NCI-H146 (cell line): ENCODE results near the gene SSRP1.

Source experiments
- DNase-seq: peaks from one replicate; lab custom pipeline; 2025; lab: John Stamatoyannopoulos, UW

The SSRP1 gene

DNA sequence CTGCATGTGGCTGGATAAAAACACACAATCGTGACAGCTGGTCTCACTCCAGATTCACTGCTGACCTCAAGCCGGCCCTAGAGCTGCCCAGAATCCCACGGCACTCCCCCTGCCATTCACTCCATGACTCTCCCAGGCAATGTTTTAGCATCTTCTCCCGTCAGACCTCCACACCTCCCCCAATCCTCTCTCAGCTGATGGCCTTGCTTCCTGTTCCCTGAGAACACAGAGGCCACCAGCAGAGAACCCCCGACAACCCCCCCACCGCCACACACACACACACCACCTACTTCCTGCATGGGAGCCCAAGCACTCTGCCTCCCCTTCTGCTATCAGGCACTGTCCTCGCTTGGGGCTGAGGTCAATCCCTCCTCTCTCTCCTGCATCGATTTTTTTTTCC is 20.2 kb downstream of the SSRP1 start:
- DNase-seq = no peak

DNA sequence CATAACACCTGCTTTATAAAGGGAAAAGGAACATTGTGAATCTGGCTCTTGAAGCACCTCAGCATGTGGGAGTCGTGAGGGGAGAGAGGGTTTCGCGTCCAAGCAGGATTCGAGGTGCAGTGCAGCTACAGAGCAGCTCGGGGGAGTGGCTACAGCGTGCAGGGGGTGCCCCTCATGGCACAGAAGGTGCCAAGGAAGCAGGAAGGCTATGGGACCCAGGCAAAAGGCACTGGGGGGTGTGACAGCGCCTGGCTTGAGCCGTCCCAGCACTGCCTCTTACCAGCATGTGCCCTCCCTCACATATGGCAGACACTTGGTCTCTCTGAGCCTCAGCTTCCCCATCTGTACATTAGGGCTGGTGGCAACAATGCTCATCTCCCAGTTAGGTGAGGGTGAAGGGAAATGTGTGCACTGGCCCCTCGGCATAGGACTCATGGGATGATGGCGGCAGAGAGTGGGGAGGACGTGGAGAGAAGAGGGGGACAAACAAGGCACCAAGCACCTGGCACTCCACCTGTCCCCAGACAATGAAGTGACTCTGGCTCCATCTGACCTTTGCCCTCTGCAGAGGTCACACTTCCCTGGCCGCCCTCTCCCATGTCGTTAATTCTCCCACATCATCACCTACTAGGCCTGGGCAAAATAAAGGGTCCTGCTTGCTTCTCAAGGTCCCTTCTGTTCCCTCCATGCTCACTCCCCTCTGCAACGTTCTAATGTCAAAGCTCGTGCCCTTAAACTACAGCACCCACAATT is 21.3 kb downstream of the SSRP1 start:
- DNase-seq = no peak

DNA sequence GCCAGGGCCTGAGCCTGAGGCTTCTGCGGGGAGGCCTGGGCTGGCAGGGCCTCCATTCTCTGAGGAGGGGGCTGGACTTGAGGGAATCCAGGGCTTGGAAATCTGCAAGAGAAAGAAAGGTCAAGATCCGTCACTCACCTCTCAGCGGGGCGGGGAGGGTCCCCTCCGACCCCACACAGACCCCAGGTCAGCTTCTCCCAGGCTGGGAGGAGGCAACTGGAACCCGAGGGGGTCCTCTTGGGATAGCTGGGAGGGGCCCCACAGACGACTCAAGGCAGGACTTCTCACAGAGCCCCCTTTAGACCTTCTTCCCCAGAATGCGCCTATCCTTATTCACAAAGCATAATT is 21.9 kb downstream of the SSRP1 start:
- no peak for DNase-seq

DNA sequence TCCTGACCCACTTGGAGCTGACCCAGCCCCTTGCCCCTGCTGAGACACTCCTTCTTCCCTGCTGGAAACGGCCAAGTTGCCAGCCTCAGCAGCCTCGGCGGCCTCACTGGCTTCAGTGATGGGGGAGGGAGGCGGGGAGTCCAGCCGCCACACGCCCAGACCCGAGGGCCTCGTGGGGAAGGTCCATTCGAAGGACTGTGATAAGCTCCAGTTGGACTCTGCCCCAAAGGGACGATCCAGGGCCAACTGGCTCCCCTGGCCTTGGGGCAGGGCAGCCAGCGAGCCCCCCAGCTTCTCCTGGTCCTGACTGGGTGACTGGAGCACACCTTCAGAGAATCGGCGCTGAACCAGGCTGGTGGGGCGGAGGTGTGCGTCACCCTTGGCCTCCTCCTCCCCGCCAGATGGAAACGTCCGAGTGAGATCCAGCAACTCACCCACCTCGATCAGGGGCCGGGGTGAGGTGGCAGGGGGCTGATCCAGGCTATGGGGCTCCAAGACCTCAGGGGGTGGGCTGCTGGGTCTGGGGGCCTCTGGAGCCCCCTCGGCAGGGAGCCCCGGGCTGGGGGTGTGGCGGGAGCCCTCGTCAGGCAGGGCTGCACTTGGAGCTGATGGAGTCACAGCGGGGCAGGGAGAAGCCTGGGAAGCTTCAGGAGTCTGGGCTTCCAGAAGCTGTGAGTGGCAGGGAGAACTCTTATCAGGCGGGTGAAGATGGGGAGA is 22.5 kb downstream of the SSRP1 start:
- no peak for DNase-seq

DNA sequence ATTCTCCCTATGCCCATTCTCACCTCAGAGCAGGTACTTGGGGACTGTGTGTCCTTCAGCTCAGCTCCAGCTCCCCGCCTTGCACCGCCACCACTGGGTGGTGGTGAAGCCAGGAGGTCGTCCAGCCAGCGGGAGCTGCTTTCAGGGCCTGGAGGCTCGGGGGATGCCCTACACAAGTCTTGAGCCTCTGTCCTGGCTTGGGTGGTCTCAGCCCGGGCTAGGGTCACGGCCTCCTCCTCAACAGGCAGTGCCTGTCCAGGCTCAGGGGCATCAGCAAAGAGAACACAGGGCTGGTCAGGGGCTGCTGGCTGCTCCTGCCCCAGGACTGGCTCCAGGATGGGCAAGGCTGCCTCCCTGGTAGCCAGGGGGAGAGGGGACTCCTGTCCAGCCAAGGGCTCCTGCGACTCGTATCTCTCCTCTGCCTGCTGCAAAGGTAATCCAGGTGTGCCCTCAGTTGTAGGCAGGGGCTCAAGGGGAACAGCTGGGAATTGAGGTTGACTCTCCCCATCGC is 23.1 kb downstream of the SSRP1 start:
- DNase-seq = no peak

DNA sequence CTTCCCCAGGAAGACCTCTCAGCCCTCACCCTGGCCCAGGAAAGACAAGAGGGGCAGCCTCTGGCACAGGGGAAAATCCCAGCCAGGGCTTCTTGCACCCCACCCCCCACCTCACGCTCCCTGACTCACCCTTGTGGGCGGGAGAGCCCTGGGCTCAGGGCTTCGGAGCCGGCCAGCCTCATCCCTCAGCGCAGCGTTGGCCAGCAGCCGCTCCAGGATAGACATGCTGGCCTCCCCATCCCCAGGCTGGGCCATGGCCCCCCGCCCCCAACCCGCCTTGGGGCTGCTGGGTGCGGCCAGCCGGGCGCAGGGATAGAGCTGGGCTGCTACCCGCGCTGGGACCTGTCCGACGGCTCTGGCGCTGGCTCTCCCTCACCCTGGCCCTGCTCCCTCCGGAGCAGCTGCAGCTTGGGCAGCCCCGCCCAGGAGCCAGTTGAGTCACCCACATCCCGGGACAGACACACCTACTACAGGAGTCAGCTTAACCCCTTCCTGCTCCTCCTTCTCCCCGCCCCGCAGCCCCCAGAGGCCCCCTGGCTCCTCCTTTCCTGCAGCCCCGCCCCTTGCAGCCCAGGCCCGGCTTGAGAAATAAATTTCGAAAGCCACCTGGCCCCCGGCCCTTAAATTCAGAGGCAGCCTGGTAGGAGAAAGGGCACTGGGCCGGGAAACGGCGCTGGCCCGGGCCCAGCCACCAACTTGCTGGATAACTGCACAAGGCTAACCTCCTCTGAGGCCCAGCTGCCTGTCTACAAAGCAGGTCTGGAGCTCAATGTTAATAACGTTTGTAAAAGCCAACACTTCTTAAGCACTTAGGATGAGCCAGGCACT is 24.4 kb downstream of the SSRP1 start:
- DNase-seq = no peak

DNA sequence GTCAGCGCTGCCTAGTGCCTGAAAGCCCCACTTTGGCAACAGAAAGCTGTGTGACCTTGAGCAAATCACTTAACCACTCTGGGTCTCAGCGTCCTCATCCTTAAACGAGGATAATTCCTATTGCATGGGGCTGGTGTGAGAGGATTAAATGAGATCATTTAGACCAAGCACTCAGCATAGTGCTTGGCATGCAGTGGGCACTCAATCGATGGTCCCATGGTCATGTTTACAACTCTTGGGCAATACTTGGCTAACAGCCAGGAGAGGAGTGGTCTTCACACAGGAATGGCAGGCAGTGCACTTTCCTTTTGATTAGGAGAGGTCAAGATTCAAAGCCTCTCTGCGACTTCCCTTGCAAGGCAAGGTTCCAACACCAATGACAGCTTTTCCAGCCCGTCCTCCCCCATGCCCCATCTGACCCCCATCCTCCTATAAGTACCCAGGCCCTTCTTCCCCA is 25.0 kb downstream of the SSRP1 start:
- no peak for DNase-seq

DNA sequence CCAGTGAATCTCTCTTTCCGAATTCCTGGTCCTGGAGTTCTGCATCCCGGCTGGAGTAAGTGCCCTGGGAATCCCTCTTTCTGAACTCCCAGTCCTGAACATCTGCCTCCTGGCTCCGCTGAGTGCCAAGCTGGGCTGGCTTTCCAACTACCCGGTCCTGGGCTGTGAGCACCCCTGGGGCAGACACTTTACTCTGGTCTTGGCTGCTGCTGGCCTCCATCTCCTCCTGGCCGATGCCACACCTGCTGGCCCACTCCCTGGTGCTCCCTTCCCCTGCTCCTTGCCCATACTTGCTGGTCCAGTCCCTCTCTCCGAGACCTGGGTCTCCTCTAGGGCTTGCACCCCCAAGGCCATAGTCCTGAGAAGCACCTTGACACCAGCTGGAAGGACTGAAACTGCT is 25.6 kb downstream of the SSRP1 start:
- no peak for DNase-seq

DNA sequence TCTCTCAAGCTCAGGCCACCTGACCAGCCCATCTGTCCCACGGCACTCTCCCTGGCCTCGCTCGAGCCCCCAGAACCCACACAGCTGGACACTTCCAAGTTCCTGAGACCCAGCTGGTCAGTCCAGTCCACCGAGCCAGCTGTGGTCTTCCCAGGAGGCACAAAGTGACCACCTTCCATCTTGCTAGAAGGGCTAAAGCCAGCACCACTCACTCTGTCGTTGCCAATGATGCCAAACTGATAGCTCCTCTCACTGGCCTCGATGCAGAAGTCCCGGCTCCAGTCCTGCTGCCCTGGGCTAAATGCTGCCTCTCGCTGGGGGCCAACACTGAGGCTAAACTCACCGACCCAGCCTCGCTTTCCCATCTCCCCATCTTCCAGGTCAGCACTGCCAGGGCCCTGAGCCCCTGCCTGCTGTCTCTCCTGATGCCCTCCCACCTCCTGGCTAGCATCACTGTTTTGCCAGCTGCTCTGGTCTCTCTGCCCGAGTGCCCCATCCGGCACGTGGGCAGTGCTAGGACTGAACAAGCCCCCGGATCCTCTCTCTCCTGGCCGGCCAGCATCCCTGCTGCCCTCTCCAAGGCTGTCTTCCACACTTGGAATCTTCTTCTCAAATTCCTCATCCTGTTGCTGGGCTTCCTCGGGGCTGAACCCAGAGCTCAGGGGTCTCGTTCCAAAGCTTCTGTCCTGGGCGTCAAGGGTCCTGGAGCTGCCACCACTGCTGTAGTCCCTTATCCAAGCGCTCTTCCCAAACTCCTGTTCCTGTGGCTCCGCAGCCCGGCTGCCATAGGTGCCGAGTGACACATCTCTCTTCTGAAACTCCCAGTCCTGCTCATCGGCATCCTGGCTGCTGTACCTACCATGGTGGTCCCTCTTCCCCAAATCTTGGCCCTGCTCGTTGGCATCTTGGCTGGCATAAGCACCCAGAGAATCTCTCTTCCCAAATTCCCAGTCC is 26.3 kb downstream of the SSRP1 start:
- no peak for DNase-seq

DNA sequence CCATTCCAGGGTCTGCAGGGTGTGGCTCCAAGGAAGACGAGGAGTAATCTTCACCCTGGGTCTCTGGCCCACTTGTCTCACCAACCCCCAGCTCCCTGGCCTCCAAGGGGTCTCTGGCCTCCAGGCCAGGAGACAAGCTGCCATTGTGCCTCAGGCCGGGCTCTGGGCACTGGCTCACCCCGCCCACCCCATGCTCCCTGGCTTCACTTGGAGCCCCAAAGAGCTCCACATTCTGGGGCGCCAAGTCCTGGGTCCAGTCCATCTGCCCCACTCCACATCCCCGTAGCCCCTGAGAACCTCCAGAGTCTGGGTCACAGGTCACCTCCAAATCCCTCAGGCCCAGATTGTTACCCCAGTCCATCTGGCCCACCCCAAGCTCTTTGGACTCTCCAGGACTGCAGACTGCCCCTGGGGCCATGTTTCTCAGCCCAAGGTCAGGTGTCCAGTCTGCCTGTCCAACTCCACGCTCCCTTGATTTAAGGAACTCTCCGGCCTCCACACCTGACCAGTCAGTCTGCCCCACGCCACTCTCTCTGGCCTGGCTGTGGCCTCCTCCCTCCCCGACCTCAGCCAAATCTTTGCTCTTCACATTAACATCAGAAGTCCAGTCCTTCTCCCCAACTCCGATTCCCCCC is 27.1 kb downstream of the SSRP1 start:
- no peak for DNase-seq

DNA sequence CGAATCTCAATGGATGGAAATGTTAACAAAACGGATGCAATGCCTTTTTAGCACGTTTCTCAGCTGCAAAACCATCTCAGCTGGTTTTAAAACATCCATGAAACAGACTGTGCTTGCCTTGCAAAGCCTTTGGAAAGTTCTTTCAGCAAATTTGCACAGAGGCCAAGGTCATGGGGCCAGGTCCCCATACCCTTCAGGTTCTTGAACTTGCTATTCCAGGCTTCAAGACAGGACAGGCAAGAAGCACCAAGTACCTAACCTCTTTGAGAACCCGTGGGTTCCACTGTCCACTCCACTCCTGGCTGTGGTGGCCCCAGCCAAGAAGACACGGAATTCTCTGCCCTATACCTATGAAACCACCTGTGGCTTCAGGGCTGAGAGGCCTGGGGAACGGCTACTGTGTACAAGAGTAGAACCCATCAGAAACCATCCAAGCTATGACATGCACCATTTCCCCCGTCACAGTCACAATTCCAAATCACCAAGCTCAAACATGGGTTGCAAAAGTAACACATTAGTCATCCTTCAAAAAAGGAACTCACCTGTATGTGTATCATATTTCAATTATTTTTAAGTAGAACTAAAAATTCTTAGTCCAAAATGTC is 27.9 kb downstream of the SSRP1 start:
- DNase-seq = no peak

DNA sequence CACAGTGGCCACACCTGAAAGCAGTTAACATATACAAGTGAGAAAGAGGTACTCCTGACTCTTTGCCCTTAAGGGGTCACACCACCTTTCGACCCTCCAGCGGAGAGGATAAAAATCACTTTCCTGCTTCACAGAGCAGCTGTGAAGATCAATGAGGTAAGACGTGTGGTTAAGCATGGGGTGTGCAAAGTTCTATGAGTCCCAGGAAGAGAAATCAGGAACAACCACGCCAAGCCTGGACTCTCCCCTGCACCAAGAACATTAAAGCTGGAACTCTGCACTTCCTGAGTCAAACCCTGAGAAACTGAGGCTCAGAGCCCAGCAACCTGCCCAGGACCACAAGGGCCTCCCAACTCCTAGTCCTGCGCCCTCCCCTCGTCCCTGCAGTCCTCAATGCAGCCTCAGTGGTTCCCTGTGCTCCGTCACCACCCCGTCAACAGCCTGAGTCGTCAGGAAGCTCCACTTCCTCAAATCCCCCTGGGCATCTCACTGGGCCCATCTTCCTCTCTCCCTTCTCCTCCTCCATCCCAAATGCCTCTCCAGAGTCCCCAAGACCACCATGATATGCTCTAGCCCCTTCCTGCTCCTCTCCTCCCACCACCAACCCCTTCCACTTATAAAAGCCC is 28.6 kb downstream of the SSRP1 start:
- no peak for DNase-seq

DNA sequence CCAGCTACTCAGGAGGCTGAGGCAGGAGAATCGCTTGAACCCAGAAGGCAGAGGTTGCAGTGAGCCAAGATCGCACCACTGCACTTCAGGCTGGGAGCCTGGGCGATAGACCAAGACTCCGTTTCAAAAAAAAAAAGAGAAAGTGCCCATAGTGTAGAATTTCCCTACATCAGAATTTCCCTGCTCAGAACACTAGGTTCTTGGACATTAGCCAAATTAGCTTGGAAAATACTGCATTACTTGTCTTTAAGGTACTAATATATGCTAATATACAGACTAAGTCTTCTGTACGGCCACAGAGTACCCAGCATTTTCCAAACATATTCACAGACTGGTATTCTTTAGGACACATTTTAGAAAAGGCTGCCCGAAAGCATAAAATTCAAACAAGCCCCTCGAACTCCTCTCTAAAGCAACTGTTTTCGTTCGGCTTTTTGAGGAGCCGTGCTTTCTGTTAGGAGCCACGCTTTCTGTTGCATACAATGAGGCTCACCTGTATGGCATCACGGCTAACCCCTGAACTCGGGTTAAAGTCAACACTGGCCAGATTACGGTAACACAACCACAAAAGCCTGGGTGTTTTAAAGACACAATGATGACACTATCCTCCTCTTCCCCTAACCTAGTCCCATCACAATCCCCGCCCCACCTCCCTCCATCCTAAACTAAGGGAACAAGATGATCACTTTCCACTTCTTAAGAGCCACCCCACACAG is 29.4 kb downstream of the SSRP1 start:
- DNase-seq = no peak

DNA sequence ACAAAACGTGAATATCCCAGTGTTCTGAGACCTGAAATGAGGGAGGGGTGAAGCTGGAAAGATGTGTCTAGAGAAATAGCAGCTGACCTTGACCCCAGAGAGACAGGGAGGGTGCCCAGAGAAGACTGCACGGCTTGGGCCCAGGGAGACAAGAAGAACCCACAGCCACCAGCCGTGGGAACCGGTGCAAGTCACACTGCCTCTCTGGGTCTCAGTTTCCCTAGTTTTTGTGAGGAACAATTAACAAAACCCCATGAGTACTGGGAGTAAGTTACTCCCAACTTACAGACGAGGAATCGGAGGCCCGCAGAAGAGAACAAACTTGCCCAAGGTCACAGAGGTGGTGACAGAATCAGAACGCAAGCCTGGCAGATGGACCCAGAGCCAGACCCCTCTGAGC is 30.2 kb downstream of the SSRP1 start:
- DNase-seq = no peak

DNA sequence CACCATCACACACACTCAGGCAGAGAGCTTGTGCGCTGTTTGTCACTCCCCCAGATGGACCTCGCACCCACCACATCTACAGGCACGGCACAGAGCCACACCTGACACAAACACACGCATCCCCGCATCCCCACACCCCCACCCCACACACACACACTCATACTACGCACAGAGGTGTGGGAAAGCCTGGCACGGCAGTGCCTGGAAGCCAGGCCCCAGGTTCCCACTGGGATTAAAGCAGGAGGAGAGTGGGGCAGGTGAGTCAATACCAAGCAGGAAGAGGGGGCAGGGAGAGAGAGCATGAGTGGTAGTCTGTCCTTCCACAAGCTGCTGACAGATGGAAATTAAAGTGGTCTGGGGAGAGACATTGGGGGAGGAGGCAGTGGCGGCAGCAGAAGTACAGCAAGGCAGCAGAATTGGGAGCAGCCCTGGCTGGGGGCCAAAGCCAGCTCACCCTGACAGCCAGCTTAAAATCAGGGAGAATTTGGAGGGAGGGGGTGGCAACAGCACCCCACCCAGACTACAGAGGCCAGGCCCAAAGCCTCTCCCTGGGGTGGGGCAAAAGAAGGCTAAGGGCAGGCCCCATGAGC is 31.6 kb downstream of the SSRP1 start:
- DNase-seq = no peak

DNA sequence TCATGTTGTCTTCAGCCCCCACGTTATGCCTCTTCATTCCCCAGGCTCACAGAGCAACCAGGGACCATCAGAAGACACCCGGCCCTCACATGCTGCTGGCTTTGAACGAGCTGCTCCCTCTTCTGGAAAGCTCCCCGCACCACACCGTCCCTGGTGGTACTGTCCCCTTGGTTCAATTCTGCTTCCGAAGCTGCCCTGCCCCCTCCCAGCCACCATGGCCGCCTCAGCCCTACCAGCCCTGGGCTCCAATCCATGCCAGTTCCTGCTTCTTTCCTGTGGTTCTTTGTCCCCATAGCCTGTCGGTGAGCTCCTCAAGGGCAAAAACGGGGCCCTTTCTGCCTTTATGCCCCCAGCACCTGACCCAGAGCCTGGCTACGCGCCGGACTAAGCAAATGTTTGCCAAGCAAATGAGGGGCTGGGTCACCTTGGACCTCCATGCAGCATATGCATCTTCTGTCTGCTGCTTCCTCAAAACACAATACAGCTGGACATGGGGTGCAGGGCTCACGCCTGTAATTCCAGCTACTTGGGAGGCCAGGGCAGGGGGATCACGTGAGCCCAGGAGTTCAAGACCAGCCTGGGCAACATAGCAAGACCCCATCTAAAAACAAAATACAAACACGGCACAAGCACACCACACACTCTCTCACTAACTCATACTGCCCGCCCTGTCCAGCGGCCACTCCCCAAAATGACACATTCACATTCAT is 32.3 kb downstream of the SSRP1 start:
- no peak for DNase-seq

DNA sequence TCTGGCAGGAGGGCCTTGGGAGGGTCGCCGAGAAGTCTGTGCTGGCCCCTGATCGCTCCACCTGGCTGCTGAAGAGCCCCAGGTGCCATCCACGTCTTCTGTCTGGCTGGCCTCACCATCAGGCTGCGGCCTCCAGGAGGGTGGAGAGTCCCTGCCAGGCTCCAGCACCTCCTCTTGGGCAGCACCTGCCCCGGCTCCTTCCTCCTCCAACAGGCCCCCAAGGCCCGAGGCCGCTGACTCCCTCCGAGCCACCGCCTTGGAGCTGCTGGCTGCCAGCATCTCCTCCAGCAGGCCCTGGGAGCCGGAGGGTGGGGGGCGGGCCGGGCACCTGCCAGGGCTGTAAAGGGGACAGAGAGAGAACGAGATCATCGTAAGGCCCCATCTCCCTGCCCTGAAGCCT is 33.2 kb downstream of the SSRP1 start:
- no peak for DNase-seq

DNA sequence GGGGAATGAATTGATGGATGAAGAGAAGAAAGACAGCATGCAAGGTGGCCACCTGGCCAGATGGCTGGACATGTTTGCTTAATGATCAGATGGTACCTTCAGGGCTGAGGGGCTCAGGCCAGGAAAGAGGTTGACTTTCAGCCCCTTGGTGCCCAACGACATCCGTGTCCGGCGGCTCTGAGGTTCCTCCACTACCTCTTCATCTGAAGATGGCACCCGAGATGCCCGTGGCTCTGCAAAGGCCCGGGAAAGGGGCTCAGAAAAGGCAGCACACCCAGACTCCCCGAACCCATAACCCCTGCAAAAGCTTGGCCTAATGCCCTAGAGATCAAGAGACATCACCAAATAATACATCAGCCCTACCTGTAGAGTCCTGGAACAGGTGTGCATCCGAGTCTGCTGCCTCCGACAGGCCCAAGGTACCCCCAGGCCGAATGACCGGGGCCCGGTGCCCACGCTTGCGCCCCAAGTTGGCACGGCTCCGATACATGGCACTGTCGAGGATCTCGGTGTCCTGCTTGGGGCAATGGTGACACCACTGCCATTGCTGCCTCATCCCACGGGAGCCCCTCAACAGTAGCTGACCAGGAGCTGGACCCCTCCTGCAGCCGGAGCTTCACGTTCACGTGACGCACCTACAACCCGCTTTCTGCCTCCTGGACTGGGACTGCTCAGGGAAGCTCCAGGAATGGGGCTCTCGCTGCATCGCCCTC is 33.8 kb downstream of the SSRP1 start:
- DNase-seq = no peak
